C4-2B (cell line): ENCODE results near the gene CRACDL.

Experiments used
- H3K27ac ChIP-seq: fragments of 450-650 bp; 2 replicates; pipeline ENCODE4 v1.5.1; 2017
- CTCF ChIP-seq: fragments of 450-650 bp; conservative IDR thresholded peaks from 2 replicates; pipeline ENCODE4 v1.5.1; 2017; ENCODE audit warnings: mild to moderate bottlenecking
- ZFX ChIP-seq: fragments of 450-650 bp; IDR thresholded peaks from 2 replicates; pipeline ENCODE4 v1.6.1; 2017

CRACDL gene

DNA sequence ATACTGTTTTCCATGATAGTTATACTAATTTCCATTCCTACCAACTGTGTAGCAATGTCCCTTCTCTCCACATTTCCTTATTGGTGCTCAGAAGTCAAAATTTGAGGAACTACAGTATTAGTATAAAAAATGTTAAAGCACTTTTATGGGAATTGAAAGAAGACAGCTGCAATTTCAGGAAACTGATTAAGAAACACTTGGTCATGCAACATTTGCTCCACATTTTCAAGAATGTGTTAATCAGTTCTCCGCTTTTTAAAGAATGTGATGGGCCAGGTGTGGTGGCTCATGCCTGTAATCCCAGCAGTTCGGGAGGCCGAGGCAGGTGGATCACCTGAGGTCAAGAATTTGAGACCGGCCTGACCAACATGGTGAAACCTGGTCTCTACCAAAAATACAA lies 171.5 kb downstream of the CRACDL start:
- TF ChIP-seq CTCF = no peak
- no peak for TF ChIP-seq ZFX
- H3K27ac ChIP-seq = no peak overlapping the region

DNA sequence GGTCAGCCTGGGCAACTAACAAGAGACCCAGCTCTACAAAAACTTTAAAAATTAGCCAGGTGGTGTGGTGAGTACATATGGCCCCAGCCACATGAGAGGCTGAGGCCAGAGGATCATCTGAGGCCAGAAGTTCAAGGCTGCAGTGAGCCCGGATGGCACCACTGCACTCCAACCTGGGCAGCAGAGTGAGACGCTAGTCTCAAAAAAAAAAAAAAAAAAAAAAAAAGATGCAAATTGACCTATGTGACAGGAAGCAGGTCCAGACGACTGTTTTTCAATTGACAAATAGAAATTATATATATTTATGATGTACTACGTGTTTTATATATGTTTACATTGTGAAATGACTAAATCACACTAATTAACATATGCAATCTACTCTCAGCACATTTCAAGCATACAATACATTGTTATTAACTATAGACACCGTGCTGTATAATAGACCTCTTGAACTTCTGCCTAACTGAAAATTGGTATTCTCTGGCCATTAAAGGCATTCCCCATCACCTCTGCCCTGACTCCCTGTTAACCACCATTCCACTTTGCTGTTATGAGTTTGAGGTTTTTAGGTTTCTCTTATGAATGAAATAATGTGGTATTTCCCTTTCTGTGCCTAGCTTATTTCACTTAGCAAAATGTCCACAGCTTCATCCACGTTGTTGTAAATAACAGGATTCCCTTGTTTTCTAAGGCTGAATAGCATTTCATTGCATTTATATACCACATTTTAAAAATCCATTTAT lies 172.6 kb downstream of the CRACDL start:
- H3K27ac ChIP-seq = no peak overlapping the region
- TF ChIP-seq ZFX (no peak), CTCF (no peak)

DNA sequence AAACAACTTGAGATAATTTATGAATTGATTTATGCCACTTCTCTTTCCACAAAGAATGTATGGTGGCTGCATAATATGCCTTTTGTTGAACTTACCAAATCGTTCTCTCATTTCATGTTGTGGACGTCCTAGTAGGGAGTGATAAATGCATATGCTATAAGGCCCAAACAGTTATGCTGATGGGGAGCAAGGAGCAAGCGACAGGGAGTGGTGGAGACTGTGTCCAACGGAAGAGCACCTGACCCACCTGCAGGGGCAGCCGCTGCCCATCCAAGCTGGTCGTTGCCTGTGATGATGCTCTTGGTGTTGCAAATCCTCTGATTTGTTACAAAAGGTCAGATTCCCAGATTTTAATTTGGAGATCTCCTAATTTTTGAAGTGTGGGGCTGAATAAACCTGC lies 174.1 kb downstream of the CRACDL start:
- TF ChIP-seq ZFX (no peak), CTCF (no peak)
- H3K27ac ChIP-seq = no peak overlapping the region

GRCh38 chr2:98761267-98761781 lies 174.7 kb downstream of the CRACDL start:
- H3K27ac ChIP-seq = no peak overlapping the region
- TF ChIP-seq CTCF (no peak), ZFX (no peak)

- TF ChIP-seq ZFX = no peak
- no peak overlapping the region for H3K27ac ChIP-seq
These were observed 176.0 kb downstream of the CRACDL start for GRCh38 chr2:98759827-98760625.

DNA sequence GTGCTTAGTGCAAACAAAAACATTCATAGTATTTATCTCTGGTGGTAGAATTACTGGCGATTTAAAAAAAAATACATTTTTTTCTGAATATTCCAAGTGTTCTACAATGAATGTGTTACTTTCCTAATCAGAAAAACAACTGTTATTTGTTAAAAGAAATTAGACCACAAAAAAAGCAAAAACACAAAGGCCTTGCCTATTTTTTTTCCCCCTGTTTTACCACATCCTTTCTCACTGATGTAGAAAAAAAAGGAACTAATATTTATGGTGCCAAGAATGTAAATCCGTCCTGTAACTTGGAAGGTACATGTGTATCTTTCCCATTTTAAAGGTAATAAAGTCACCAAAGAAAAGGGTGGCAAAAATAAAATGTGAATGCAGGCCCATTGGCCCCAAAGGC lies 176.7 kb downstream of the CRACDL start:
- no peak for TF ChIP-seq CTCF
- no peak for TF ChIP-seq ZFX
- H3K27ac ChIP-seq = no peak overlapping the region

- peak overlapping the region; percentile 20 for H3K27ac ChIP-seq
- no peak for TF ChIP-seq CTCF
- TF ChIP-seq ZFX = no peak
These were observed 178.1 kb downstream of the CRACDL start for GRCh38 chr2:98757904-98758421.
